Loucy (cell line): ENCODE measurements around the gene GREB1.

ENCODE experiments used
- H2AFZ ChIP-seq: fragments of 200-600 bp; sonication (generic); 2 replicates; pipeline ENCODE4 v1.6.0; 2016; ENCODE audit warnings: antibody characterized with exemption, mild to moderate bottlenecking, low read length, moderate library complexity
- H3F3A ChIP-seq: fragments of 200-600 bp; 2 replicates; pipeline ENCODE4 v1.6.0; 2016; ENCODE audit warnings: antibody characterized with exemption, low read depth, mild to moderate bottlenecking
- H3K27me3 ChIP-seq: fragments of 200-600 bp; sonication (generic); 2 replicates; pipeline ENCODE4 v1.6.1; 2014; ENCODE audit warnings: low read length, mild to moderate bottlenecking; ENCODE audit not compliant: insufficient read depth, poor library complexity, severe bottlenecking
- H3K36me3 ChIP-seq: fragments of 200-600 bp; sonication (generic); 2 replicates; pipeline ENCODE4 v1.6.1; 2016; ENCODE audit warnings: low read length; ENCODE audit not compliant: insufficient read depth
- H3K4me1 ChIP-seq: fragments of 200-600 bp; sonication (generic); 2 replicates; pipeline ENCODE4 v1.5.1; 2014; ENCODE audit warnings: low read length, mild to moderate bottlenecking; ENCODE audit not compliant: insufficient read depth, poor library complexity, severe bottlenecking
- H3K4me2 ChIP-seq: fragments of 200-600 bp; sonication (generic); 2 replicates; pipeline ENCODE4 v1.6.0; 2014; ENCODE audit warnings: antibody characterized with exemption, low read length, low read depth, mild to moderate bottlenecking; ENCODE audit not compliant: poor library complexity, severe bottlenecking
- H3K4me3 ChIP-seq: fragments of 200-600 bp; sonication (generic); 2 replicates; pipeline ENCODE4 v1.5.1; 2014; ENCODE audit warnings: low read length, mild to moderate bottlenecking, mixed read lengths; ENCODE audit not compliant: poor library complexity, severe bottlenecking
- H3K79me2 ChIP-seq: fragments of 200-600 bp; sonication (generic); 2 replicates; pipeline ENCODE4 v1.6.1; 2014; ENCODE audit warnings: low read length; ENCODE audit not compliant: insufficient read depth
- H3K9ac ChIP-seq: fragments of 200-600 bp; sonication (generic); 2 replicates; pipeline ENCODE4 v1.6.0; 2014; ENCODE audit warnings: mild to moderate bottlenecking, low read depth, low read length, moderate library complexity; ENCODE audit not compliant: poor library complexity, severe bottlenecking
- H3K9me2 ChIP-seq: fragments of 200-600 bp; sonication (generic); replicated peaks from 2 replicates; pipeline ENCODE4 v1.6.1; 2016; ENCODE audit warnings: low read depth, low read length, mixed read lengths
- H3K9me3 ChIP-seq: fragments of 200-600 bp; sonication (generic); 2 replicates; pipeline ENCODE4 v1.6.1; 2014; ENCODE audit warnings: mild to moderate bottlenecking, antibody characterized with exemption, low read length, low read depth; ENCODE audit not compliant: insufficient read depth
- H4K20me1 ChIP-seq: fragments of 200-600 bp; sonication (generic); 2 replicates; pipeline ENCODE4 v1.6.0; 2014; ENCODE audit warnings: antibody characterized with exemption, low read length, mild to moderate bottlenecking; ENCODE audit not compliant: insufficient read depth, poor library complexity, severe bottlenecking
- EZH2phosphoT487 ChIP-seq: fragments of 200-600 bp; IDR thresholded peaks from 2 replicates; pipeline ENCODE4 v1.6.1; 2018; ENCODE audit warnings: antibody characterized with exemption, mild to moderate bottlenecking, moderate library complexity, borderline replicate concordance
- TF ChIP-seq, protein P1 (sequence below): fragments of 200-600 bp; sonication (generic); conservative IDR thresholded peaks from 2 replicates; pipeline ENCODE4 v1.5.1; 2014; ENCODE audit warnings: mild to moderate bottlenecking, antibody characterized with exemption, low read length

GREB1 gene

DNA sequence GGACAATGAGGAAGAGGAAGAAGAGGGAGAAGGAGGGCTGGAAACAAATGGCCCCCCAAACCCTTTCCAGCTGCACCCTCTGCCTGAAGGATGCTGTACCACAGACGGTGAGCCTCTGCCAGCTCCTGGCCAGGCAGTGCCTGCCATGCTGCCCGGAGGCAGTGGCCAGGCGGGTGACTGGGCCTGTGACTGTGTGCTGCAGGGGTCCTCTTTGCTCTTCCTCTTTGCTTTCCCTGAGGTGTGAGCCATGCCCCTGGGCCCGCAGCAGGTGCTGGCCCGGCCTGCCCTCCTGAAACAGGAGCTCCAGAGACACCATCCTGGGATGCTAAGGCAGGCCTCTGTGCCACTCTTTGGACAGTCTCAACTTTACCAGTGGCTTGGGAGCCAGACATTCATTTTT lies 28.6 kb downstream of the GREB1 start:
- Histone ChIP-seq H3K27me3 (no peaks in the 10 kb centered on the region), H3K9ac (no peak overlapping the region), H4K20me1 (no peaks in the 10 kb centered on the region), H3K9me2 (no peaks in the 10 kb centered on the region), H3K9me3 (no peaks in the 10 kb centered on the region), H3K4me1 (peaks cover 25% of the 10 kb centered on the region), H3K4me3 (no peak overlapping the region), H3K4me2 (no peak overlapping the region), H3F3A (no peaks in the 10 kb centered on the region), H3K79me2 (no peaks in the 10 kb centered on the region), H2AFZ (no peak overlapping the region), H3K36me3 (no peaks in the 10 kb centered on the region)
- TF ChIP-seq EZH2phosphoT487, result no peak
- TF ChIP-seq, protein P1, sequence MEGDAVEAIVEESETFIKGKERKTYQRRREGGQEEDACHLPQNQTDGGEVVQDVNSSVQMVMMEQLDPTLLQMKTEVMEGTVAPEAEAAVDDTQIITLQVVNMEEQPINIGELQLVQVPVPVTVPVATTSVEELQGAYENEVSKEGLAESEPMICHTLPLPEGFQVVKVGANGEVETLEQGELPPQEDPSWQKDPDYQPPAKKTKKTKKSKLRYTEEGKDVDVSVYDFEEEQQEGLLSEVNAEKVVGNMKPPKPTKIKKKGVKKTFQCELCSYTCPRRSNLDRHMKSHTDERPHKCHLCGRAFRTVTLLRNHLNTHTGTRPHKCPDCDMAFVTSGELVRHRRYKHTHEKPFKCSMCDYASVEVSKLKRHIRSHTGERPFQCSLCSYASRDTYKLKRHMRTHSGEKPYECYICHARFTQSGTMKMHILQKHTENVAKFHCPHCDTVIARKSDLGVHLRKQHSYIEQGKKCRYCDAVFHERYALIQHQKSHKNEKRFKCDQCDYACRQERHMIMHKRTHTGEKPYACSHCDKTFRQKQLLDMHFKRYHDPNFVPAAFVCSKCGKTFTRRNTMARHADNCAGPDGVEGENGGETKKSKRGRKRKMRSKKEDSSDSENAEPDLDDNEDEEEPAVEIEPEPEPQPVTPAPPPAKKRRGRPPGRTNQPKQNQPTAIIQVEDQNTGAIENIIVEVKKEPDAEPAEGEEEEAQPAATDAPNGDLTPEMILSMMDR, result no peak

GRCh38 chr2:11563784-11564666 lies 30.2 kb downstream of the GREB1 start:
- Histone ChIP-seq H3K9me3 (no peaks in the 10 kb centered on the region), H3K4me2 (no peak overlapping the region), H3K79me2 (no peaks in the 10 kb centered on the region), H3K27me3 (no peaks in the 10 kb centered on the region), H4K20me1 (no peaks in the 10 kb centered on the region), H3K4me1 (peaks cover 9% of the 10 kb centered on the region), H3F3A (no peaks in the 10 kb centered on the region), H3K4me3 (no peak overlapping the region), H3K9ac (no peak overlapping the region), H2AFZ (no peak overlapping the region), H3K9me2 (no peaks in the 10 kb centered on the region), H3K36me3 (no peaks in the 10 kb centered on the region)
- TF ChIP-seq, protein P1, result no peak
- TF ChIP-seq EZH2phosphoT487, result no peak

- Histone ChIP-seq H3K79me2 (no peaks in the 10 kb centered on the region), H4K20me1 (no peaks in the 10 kb centered on the region), H3K27me3 (no peaks in the 10 kb centered on the region), H2AFZ (no peak overlapping the region), H3K9me2 (no peaks in the 10 kb centered on the region), H3K4me3 (no peak overlapping the region), H3K36me3 (no peaks in the 10 kb centered on the region), H3K4me2 (no peak overlapping the region), H3K4me1 (no peaks in the 10 kb centered on the region), H3K9ac (no peak overlapping the region), H3K9me3 (no peaks in the 10 kb centered on the region), H3F3A (no peaks in the 10 kb centered on the region)
- TF ChIP-seq EZH2phosphoT487, result no peak
- TF ChIP-seq, protein P1, result no peak
Observed at GRCh38 chr2:11564816-11565567, 31.1 kb downstream of the GREB1 start.
